Hepatocyte (in vitro differentiated cells): ENCODE data around the gene COL13A1. TPM values are rescaled to one million over a fixed set of nuclear protein-coding genes. Genes with fewer than 3 reads are reported as not detected.

ENCODE experiments used
- DNase-seq: peaks from one replicate; pipeline ENCODE4 v3.0.0-alpha.2; 2016; ENCODE audit warnings: low spot score
- H2AFZ ChIP-seq: fragments of 200-600 bp; sonication (generic); 2 replicates; pipeline ENCODE4 v1.6.0; 2016; ENCODE audit warnings: antibody characterized with exemption, mild to moderate bottlenecking
- H3K27ac ChIP-seq: fragments of 200-600 bp; sonication (generic); 2 replicates; pipeline ENCODE4 v1.5.1; 2016; ENCODE audit warnings: mild to moderate bottlenecking
- H3K27me3 ChIP-seq: fragments of 200-600 bp; sonication (generic); 2 replicates; pipeline ENCODE4 v1.6.1; 2016
- H3K36me3 ChIP-seq: fragments of 200-600 bp; sonication (generic); replicated peaks from 2 replicates; pipeline ENCODE4 v1.5.1; 2016; ENCODE audit warnings: low read depth; ENCODE audit not compliant: insufficient read depth
- H3K4me1 ChIP-seq: fragments of 200-600 bp; sonication (generic); 2 replicates; pipeline ENCODE4 v1.5.1; 2016; ENCODE audit warnings: mild to moderate bottlenecking, moderate library complexity; ENCODE audit not compliant: insufficient read depth
- H3K4me2 ChIP-seq: fragments of 200-600 bp; sonication (generic); 2 replicates; pipeline ENCODE4 v1.6.0; 2016
- H3K4me3 ChIP-seq: fragments of 200-600 bp; sonication (generic); 2 replicates; pipeline ENCODE4 v1.5.1; 2016; ENCODE audit warnings: mild to moderate bottlenecking
- H3K79me2 ChIP-seq: fragments of 200-600 bp; sonication (generic); 2 replicates; pipeline ENCODE4 v1.6.0; 2017; ENCODE audit warnings: mild to moderate bottlenecking
- H3K9me2 ChIP-seq: fragments of 200-600 bp; sonication (generic); replicated peaks from 2 replicates; pipeline ENCODE4 v1.6.0; 2017; ENCODE audit warnings: mild to moderate bottlenecking; ENCODE audit not compliant: insufficient read depth
- H3K9me3 ChIP-seq: fragments of 200-600 bp; sonication (generic); 2 replicates; pipeline ENCODE4 v1.5.1; 2016; ENCODE audit warnings: low read depth, mild to moderate bottlenecking
- H4K20me1 ChIP-seq: fragments of 200-600 bp; sonication (generic); 2 replicates; pipeline ENCODE4 v1.6.0; 2016; ENCODE audit warnings: mild to moderate bottlenecking; ENCODE audit not compliant: insufficient read depth, poor library complexity, severe bottlenecking
- CTCF ChIP-seq: fragments of 200-600 bp; sonication (generic); IDR thresholded peaks from 2 replicates; pipeline ENCODE4 v1.5.1; 2016; ENCODE audit warnings: antibody characterized with exemption, mild to moderate bottlenecking; ENCODE audit not compliant: poor library complexity
- EZH2 ChIP-seq: fragments of 200-600 bp; sonication (generic); IDR thresholded peaks from 2 replicates; pipeline ENCODE4 v1.6.1; 2016; ENCODE audit warnings: antibody characterized with exemption, mild to moderate bottlenecking, borderline replicate concordance
- EZH2phosphoT487 ChIP-seq: fragments of 200-600 bp; sonication (generic); IDR thresholded peaks from one replicate; pipeline ENCODE4 v1.6.1; 2018; ENCODE audit warnings: antibody characterized with exemption, mild to moderate bottlenecking, low read depth, moderate library complexity; ENCODE audit not compliant: unreplicated experiment, severe bottlenecking
- WGBS: methylation state at CpG from one replicate; pipeline ENCODE4 v1.1.6; 2016; ENCODE audit warnings: low lambda C conversion rate; ENCODE audit errors: missing lambda C conversion rate; 5-methylcytosine and 5-hydroxymethylcytosine counted together
- polyA plus RNA-seq: library from polyadenylated mRNA; unstranded; fragments of >200 nt; fragmentation: Nextera tagmentation; extraction: Ambion mirVana; gene quantifications from 2 replicates; pipeline ENCODE4 v1.2.1, GENCODE V29; 2016
- total RNA-seq: library from RNA; depleted of rRNA; stranded (reverse); fragments of >200 nt; gene quantifications from 2 replicates; pipeline ENCODE4 v1.2.3, GENCODE V29; 2014

Gene COL13A1
- total and polyA plus RNA-seq, 2 experiments from 2014 or later = 4.5 to 8.5 TPM

- Histone ChIP-seq H3K4me1 (peaks cover 3% of the 10 kb centered on the region), H3K9me3 (no peaks in the 10 kb centered on the region), H3K27me3 (no peaks in the 10 kb centered on the region), H3K4me2 (no peak overlapping the region), H3K79me2 (no peaks in the 10 kb centered on the region), H3K9me2 (no peaks in the 10 kb centered on the region), H3K27ac (no peak overlapping the region), H4K20me1 (no peaks in the 10 kb centered on the region), H3K36me3 (no peaks in the 10 kb centered on the region), H3K4me3 (no peak overlapping the region), H2AFZ (no peak overlapping the region)
- TF ChIP-seq EZH2phosphoT487 (no peak), EZH2 (no peak), CTCF (no peak)
- DNase-seq = no peak
- WGBS = 81% methylated on average over 7 of the region's 7 CpGs
Observed at GRCh38 chr10:69892406-69892805, 90.7 kb downstream of the COL13A1 start.

- Histone ChIP-seq H3K79me2 (no peaks in the 10 kb centered on the region), H3K27ac (no peak overlapping the region), H3K27me3 (no peaks in the 10 kb centered on the region), H4K20me1 (no peaks in the 10 kb centered on the region), H3K36me3 (no peaks in the 10 kb centered on the region), H3K9me2 (no peaks in the 10 kb centered on the region), H3K4me2 (no peak overlapping the region), H3K4me1 (peaks cover 3% of the 10 kb centered on the region), H3K4me3 (no peak overlapping the region), H2AFZ (no peak overlapping the region), H3K9me3 (no peaks in the 10 kb centered on the region)
- DNase-seq = no peak
- 80% methylated on average over 10 of the region's 10 CpGs for WGBS
- TF ChIP-seq EZH2phosphoT487 (no peak), CTCF (no peak), EZH2 (no peak)
Observed at GRCh38 chr10:69892816-69893215, 91.1 kb downstream of the COL13A1 start.

GRCh38 chr10:69893271-69893900 is 91.7 kb downstream of the COL13A1 start:
- no peaks in the 10 kb centered on the region for H3K9me3 ChIP-seq
- no peaks in the 10 kb centered on the region for H3K9me2 ChIP-seq
- WGBS = 90% methylated on average over 6 of the region's 6 CpGs
- no peak overlapping the region for H3K4me3 ChIP-seq
- H3K4me1 ChIP-seq = peaks cover 3% of the 10 kb centered on the region
- TF ChIP-seq EZH2 (no peak), CTCF (no peak), EZH2phosphoT487 (no peak)
- no peaks in the 10 kb centered on the region for H3K36me3 ChIP-seq
- H3K4me2 ChIP-seq = no peak overlapping the region
- H4K20me1 ChIP-seq = no peaks in the 10 kb centered on the region
- H3K27ac ChIP-seq = no peak overlapping the region
- no peak overlapping the region for H2AFZ ChIP-seq
- no peaks in the 10 kb centered on the region for H3K79me2 ChIP-seq
- DNase-seq = no peak
- no peaks in the 10 kb centered on the region for H3K27me3 ChIP-seq
